B cell (primary cell): ENCODE measurements around the gene PRICKLE2.

Experiments
- CTCF ChIP-seq: fragments of 200-600 bp; IDR thresholded peaks from one replicate; pipeline ENCODE4 v1.8.0; 2022; ENCODE audit warnings: antibody characterized with exemption, mild to moderate bottlenecking
- EZH2 ChIP-seq: IDR thresholded peaks from 2 replicates; pipeline ENCODE4 v1.6.1; 2012; ENCODE audit warnings: borderline replicate concordance, low read depth, mild to moderate bottlenecking, moderate library complexity, low read length; ENCODE audit not compliant: insufficient read depth, poor library complexity, severe bottlenecking

- TF ChIP-seq CTCF (no peak), EZH2 (no peak)
These were observed 115.2 kb downstream of the PRICKLE2 start for GRCh38 chr3:64110071-64110470.
